ENCODE data around the gene C15orf39. TPM values are rescaled to one million over a fixed set of nuclear protein-coding genes. Genes with fewer than 3 reads are reported as not detected.

C15orf39 gene
- polyA plus RNA-seq, 1 donor: 17.6 TPM

- WGBS (ENCODE audit: insufficient coverage, low lambda C conversion rate): no CpG with 5 or more reads among the region's 14 CpGs
- Histone ChIP-seq H3K9me3 (ENCODE audit: control insufficient read depth, low read depth, low read length) (no peaks in the 10 kb centered on the region), H3K36me3 (ENCODE audit: control insufficient read depth, insufficient read depth, low read length) (no peaks in the 10 kb centered on the region), H3K27ac (ENCODE audit: low read length) (no peak overlapping the region), H3K4me3 (ENCODE audit: low read length) (no peak overlapping the region), H3K27me3 (ENCODE audit: control insufficient read depth, insufficient read depth, low read length) (no peaks in the 10 kb centered on the region), H3K4me1 (ENCODE audit: control insufficient read depth, insufficient read depth, low read length) (peaks cover 37% of the 10 kb centered on the region)
- DNase-seq: peak; percentile 45 to 69
Observed at GRCh38 chr15:75195766-75196241, 5.9 kb upstream of the C15orf39 start.

GRCh38 chr15:75197062-75197630 is 4.5 kb upstream of the C15orf39 start:
- WGBS (ENCODE audit: insufficient coverage, low lambda C conversion rate): no CpG with 5 or more reads among the region's 4 CpGs
- Histone ChIP-seq H3K27me3 (ENCODE audit: control insufficient read depth, insufficient read depth, low read length) (no peaks in the 10 kb centered on the region), H3K9me3 (ENCODE audit: control insufficient read depth, low read depth, low read length) (no peaks in the 10 kb centered on the region), H3K4me1 (ENCODE audit: control insufficient read depth, insufficient read depth, low read length) (peaks cover 43% of the 10 kb centered on the region), H3K4me3 (ENCODE audit: low read length) (no peak overlapping the region), H3K36me3 (ENCODE audit: control insufficient read depth, insufficient read depth, low read length) (no peaks in the 10 kb centered on the region), H3K27ac (ENCODE audit: low read length) (no peak overlapping the region)
- no peak for DNase-seq

GRCh38 chr15:75198560-75199356 is 2.9 kb upstream of the C15orf39 start:
- H3K27me3 ChIP-seq (ENCODE audit: control insufficient read depth, insufficient read depth, low read length): no peaks in the 10 kb centered on the region
- WGBS (ENCODE audit: insufficient coverage, low lambda C conversion rate): no CpG with 5 or more reads among the region's 3 CpGs
- H3K36me3 ChIP-seq (ENCODE audit: control insufficient read depth, insufficient read depth, low read length): no peaks in the 10 kb centered on the region
- DNase-seq: peak in 1 of 2 donors; percentile 62
- H3K4me3 ChIP-seq (ENCODE audit: low read length): no peak overlapping the region
- peaks cover 51% of the 10 kb centered on the region for H3K4me1 ChIP-seq (ENCODE audit: control insufficient read depth, insufficient read depth, low read length)
- no peak overlapping the region for H3K27ac ChIP-seq (ENCODE audit: low read length)
- no peaks in the 10 kb centered on the region for H3K9me3 ChIP-seq (ENCODE audit: control insufficient read depth, low read depth, low read length)

- H3K27me3 ChIP-seq (ENCODE audit: control insufficient read depth, insufficient read depth, low read length): no peaks in the 10 kb centered on the region
- WGBS (ENCODE audit: insufficient coverage, low lambda C conversion rate): 25% methylated on average over 1 of the region's 2 CpGs
- H3K4me1 ChIP-seq (ENCODE audit: control insufficient read depth, insufficient read depth, low read length): peaks cover 58% of the 10 kb centered on the region
- H3K4me3 ChIP-seq (ENCODE audit: low read length): no peak overlapping the region
- DNase-seq: peak in 1 of 2 donors; percentile 77
- H3K27ac ChIP-seq (ENCODE audit: low read length): peak overlapping the region; percentile 25
- no peaks in the 10 kb centered on the region for H3K36me3 ChIP-seq (ENCODE audit: control insufficient read depth, insufficient read depth, low read length)
- no peaks in the 10 kb centered on the region for H3K9me3 ChIP-seq (ENCODE audit: control insufficient read depth, low read depth, low read length)
Observed at GRCh38 chr15:75199357-75199940, 2.2 kb upstream of the C15orf39 start.

- DNase-seq: no peak
- Histone ChIP-seq H3K4me3 (ENCODE audit: low read length) (peak overlapping the region; percentile 42), H3K27ac (ENCODE audit: low read length) (peak overlapping the region; percentile 92), H3K36me3 (ENCODE audit: control insufficient read depth, insufficient read depth, low read length) (no peaks in the 10 kb centered on the region), H3K27me3 (ENCODE audit: control insufficient read depth, insufficient read depth, low read length) (no peaks in the 10 kb centered on the region), H3K9me3 (ENCODE audit: control insufficient read depth, low read depth, low read length) (no peaks in the 10 kb centered on the region), H3K4me1 (ENCODE audit: control insufficient read depth, insufficient read depth, low read length) (peaks cover 60% of the 10 kb centered on the region)
- WGBS (ENCODE audit: insufficient coverage, low lambda C conversion rate): no CpG with 5 or more reads among the region's 11 CpGs
Observed at GRCh38 chr15:75200391-75200764, 1.3 kb upstream of the C15orf39 start.

- no peaks in the 10 kb centered on the region for H3K27me3 ChIP-seq (ENCODE audit: control insufficient read depth, insufficient read depth, low read length)
- WGBS (ENCODE audit: insufficient coverage, low lambda C conversion rate): no CpG with 5 or more reads among the region's 21 CpGs
- no peaks in the 10 kb centered on the region for H3K9me3 ChIP-seq (ENCODE audit: control insufficient read depth, low read depth, low read length)
- peak overlapping the region; percentile 92 for H3K27ac ChIP-seq (ENCODE audit: low read length)
- H3K36me3 ChIP-seq (ENCODE audit: control insufficient read depth, insufficient read depth, low read length): peaks cover 6% of the 10 kb centered on the region
- peaks cover 54% of the 10 kb centered on the region for H3K4me1 ChIP-seq (ENCODE audit: control insufficient read depth, insufficient read depth, low read length)
- H3K4me3 ChIP-seq (ENCODE audit: low read length): peak overlapping the region; percentile 87
- peak; percentile 88 to 92 for DNase-seq
Observed at GRCh38 chr15:75200765-75201615, 692 bp upstream of the C15orf39 start.

- peak; percentile 83 to 88 for DNase-seq
- no CpG with 5 or more reads among the region's 71 CpGs for WGBS (ENCODE audit: insufficient coverage, low lambda C conversion rate)
- Histone ChIP-seq H3K36me3 (ENCODE audit: control insufficient read depth, insufficient read depth, low read length) (peaks cover 18% of the 10 kb centered on the region), H3K4me3 (ENCODE audit: low read length) (peak overlapping the region; percentile 87), H3K4me1 (ENCODE audit: control insufficient read depth, insufficient read depth, low read length) (peaks cover 50% of the 10 kb centered on the region), H3K27me3 (ENCODE audit: control insufficient read depth, insufficient read depth, low read length) (no peaks in the 10 kb centered on the region), H3K9me3 (ENCODE audit: control insufficient read depth, low read depth, low read length) (no peaks in the 10 kb centered on the region), H3K27ac (ENCODE audit: low read length) (peak overlapping the region; percentile 88)
Observed at GRCh38 chr15:75202251-75203016, 752 bp downstream of the C15orf39 start.

GRCh38 chr15:75203017-75203907 is 1.6 kb downstream of the C15orf39 start:
- peak overlapping the region; percentile 88 for H3K27ac ChIP-seq (ENCODE audit: low read length)
- H3K9me3 ChIP-seq (ENCODE audit: control insufficient read depth, low read depth, low read length): no peaks in the 10 kb centered on the region
- peaks cover 50% of the 10 kb centered on the region for H3K4me1 ChIP-seq (ENCODE audit: control insufficient read depth, insufficient read depth, low read length)
- H3K27me3 ChIP-seq (ENCODE audit: control insufficient read depth, insufficient read depth, low read length): no peaks in the 10 kb centered on the region
- peak overlapping the region; percentile 87 for H3K4me3 ChIP-seq (ENCODE audit: low read length)
- DNase-seq: peak in 1 of 2 donors; percentile 45
- WGBS (ENCODE audit: insufficient coverage, low lambda C conversion rate): no CpG with 5 or more reads among the region's 18 CpGs
- H3K36me3 ChIP-seq (ENCODE audit: control insufficient read depth, insufficient read depth, low read length): peaks cover 26% of the 10 kb centered on the region

GRCh38 chr15:75203908-75204263 is 2.2 kb downstream of the C15orf39 start:
- no CpG with 5 or more reads among the region's 1 CpG for WGBS (ENCODE audit: insufficient coverage, low lambda C conversion rate)

More at GRCh38 chr15:75203908-75204263, 2.2 kb downstream of the C15orf39 start:
- Histone ChIP-seq H3K9me3 (ENCODE audit: control insufficient read depth, low read depth, low read length) (peaks cover 2% of the 10 kb centered on the region), H3K4me3 (ENCODE audit: low read length) (no peak overlapping the region), H3K27me3 (ENCODE audit: control insufficient read depth, insufficient read depth, low read length) (no peaks in the 10 kb centered on the region), H3K36me3 (ENCODE audit: control insufficient read depth, insufficient read depth, low read length) (peaks cover 33% of the 10 kb centered on the region), H3K4me1 (ENCODE audit: control insufficient read depth, insufficient read depth, low read length) (peaks cover 46% of the 10 kb centered on the region), H3K27ac (ENCODE audit: low read length) (peak overlapping the region; percentile 88)
- peak in 1 of 2 donors; percentile 28 for DNase-seq

Measured in large intestine (tissue), 3 donors.